ENCODE data around the gene AMACR.

Gene AMACR

GRCh38 chr5:34043099-34043876, 35.4 kb upstream of the AMACR start, which contains the start of gene C1QTNF3:
Gene C1QTNF3 (minus strand): TSS chr5:34043213. CDS start chr5:34043125, 88 bp downstream.
- Histone ChIP-seq H4K20me1 (ENCODE audit: insufficient read depth, low read length) (no peaks in the 10 kb centered on the region), H3K79me2 (ENCODE audit: insufficient read depth, low read length) (no peaks in the 10 kb centered on the region), H3K4me3 (ENCODE audit: low read depth, low read length, poor library complexity, severe bottlenecking) (no peak within 1 kb of the TSS), H3K27me3 (ENCODE audit: insufficient read depth, low read length) (no peaks in the 10 kb centered on the region), H3F3A (ENCODE audit: insufficient read depth, low read length) (no peaks in the 10 kb centered on the region), H2AFZ (ENCODE audit: low read length) (no peak within 1 kb of the TSS), H3K36me3 (ENCODE audit: insufficient read depth, low read length) (no peaks in the 10 kb centered on the region), H3K4me1 (ENCODE audit: insufficient read depth, low read length, severe bottlenecking) (peaks cover 7% of the 10 kb centered on the region), H3K27ac (ENCODE audit: low read depth, low read length, poor library complexity, severe bottlenecking) (no peak within 1 kb of the TSS), H3K9me2 (ENCODE audit: low read depth, low read length) (no peaks in the 10 kb centered on the region), H3K9me3 (ENCODE audit: low read length) (no peaks in the 10 kb centered on the region), H3K4me2 (ENCODE audit: low read length) (no peak within 1 kb of the TSS), H3K9ac (ENCODE audit: low read length) (no peak within 1 kb of the TSS)
- TF ChIP-seq EZH2 (IDR thresholded peaks at IDR 0.05; ENCODE audit: borderline replicate concordance, low read length) (no peak), CTCF (IDR thresholded peaks at IDR 0.05; ENCODE audit: low read length) (no peak)

- Histone ChIP-seq H3K4me2 (ENCODE audit: low read length) (no peak overlapping the region), H4K20me1 (ENCODE audit: insufficient read depth, low read length) (no peaks in the 10 kb centered on the region), H3K9me3 (ENCODE audit: low read length) (no peaks in the 10 kb centered on the region), H3K27me3 (ENCODE audit: insufficient read depth, low read length) (no peaks in the 10 kb centered on the region), H3K9me2 (ENCODE audit: low read depth, low read length) (no peaks in the 10 kb centered on the region), H3K9ac (ENCODE audit: low read length) (no peak overlapping the region), H3K79me2 (ENCODE audit: insufficient read depth, low read length) (no peaks in the 10 kb centered on the region), H3K36me3 (ENCODE audit: insufficient read depth, low read length) (no peaks in the 10 kb centered on the region), H3F3A (ENCODE audit: insufficient read depth, low read length) (no peaks in the 10 kb centered on the region), H3K4me3 (ENCODE audit: low read depth, low read length, poor library complexity, severe bottlenecking) (no peak overlapping the region), H3K27ac (ENCODE audit: low read depth, low read length, poor library complexity, severe bottlenecking) (no peak overlapping the region), H2AFZ (ENCODE audit: low read length) (no peak overlapping the region), H3K4me1 (ENCODE audit: insufficient read depth, low read length, severe bottlenecking) (peaks cover 7% of the 10 kb centered on the region)
- TF ChIP-seq CTCF (IDR thresholded peaks at IDR 0.05; ENCODE audit: low read length) (no peak), EZH2 (IDR thresholded peaks at IDR 0.05; ENCODE audit: borderline replicate concordance, low read length) (no peak)
Observed at GRCh38 chr5:34042321-34042720, 34.5 kb upstream of the AMACR start.

- no peaks in the 10 kb centered on the region for H3K27me3 ChIP-seq (ENCODE audit: insufficient read depth, low read length)
- H3K9me2 ChIP-seq (ENCODE audit: low read depth, low read length) = no peaks in the 10 kb centered on the region
- no peak overlapping the region for H3K9ac ChIP-seq (ENCODE audit: low read length)
- no peaks in the 10 kb centered on the region for H3K36me3 ChIP-seq (ENCODE audit: insufficient read depth, low read length)
- no peaks in the 10 kb centered on the region for H3F3A ChIP-seq (ENCODE audit: insufficient read depth, low read length)
- no peaks in the 10 kb centered on the region for H3K9me3 ChIP-seq (ENCODE audit: low read length)
- H3K4me1 ChIP-seq (ENCODE audit: insufficient read depth, low read length, severe bottlenecking) = peaks cover 7% of the 10 kb centered on the region
- no peak overlapping the region for H2AFZ ChIP-seq (ENCODE audit: low read length)
- no peaks in the 10 kb centered on the region for H3K79me2 ChIP-seq (ENCODE audit: insufficient read depth, low read length)
- H3K27ac ChIP-seq (ENCODE audit: low read depth, low read length, poor library complexity, severe bottlenecking) = no peak overlapping the region
- TF ChIP-seq EZH2 (IDR thresholded peaks at IDR 0.05; ENCODE audit: borderline replicate concordance, low read length) (no peak), CTCF (IDR thresholded peaks at IDR 0.05; ENCODE audit: low read length) (no peak)
- H4K20me1 ChIP-seq (ENCODE audit: insufficient read depth, low read length) = no peaks in the 10 kb centered on the region
- no peak overlapping the region for H3K4me3 ChIP-seq (ENCODE audit: low read depth, low read length, poor library complexity, severe bottlenecking)
- no peak overlapping the region for H3K4me2 ChIP-seq (ENCODE audit: low read length)
Observed at GRCh38 chr5:34041247-34041972, 33.6 kb upstream of the AMACR start.

Measured in OCI-LY1 (cell line).